HEK293T (cell line): ENCODE measurements around the gene ASB18.

Experiments used
- ARNT ChIP-seq: fragments of 450-650 bp; IDR thresholded peaks from 2 replicates; pipeline ENCODE4 v1.6.1; 2017; ENCODE audit warnings: mild to moderate bottlenecking
- BHLHE40 ChIP-seq: fragments of 450-650 bp; IDR thresholded peaks from 2 replicates; pipeline ENCODE4 v1.6.1; 2016; ENCODE audit warnings: mild to moderate bottlenecking, moderate library complexity, borderline replicate concordance
- ELF4 ChIP-seq: fragments of 450-650 bp; IDR thresholded peaks from 2 replicates; pipeline ENCODE4 v1.6.1; 2017; ENCODE audit warnings: antibody characterized with exemption
- FOXA1 ChIP-seq: fragments of 450-650 bp; IDR thresholded peaks from 2 replicates; pipeline ENCODE4 v1.6.1; 2016; ENCODE audit warnings: mild to moderate bottlenecking
- HDGF ChIP-seq: fragments of 450-650 bp; IDR thresholded peaks from 2 replicates; pipeline ENCODE4 v1.6.1; 2017; ENCODE audit warnings: antibody characterized with exemption, borderline replicate concordance
- LEF1 ChIP-seq: fragments of 450-650 bp; IDR thresholded peaks from 2 replicates; pipeline ENCODE4 v1.6.1; 2017; ENCODE audit warnings: mild to moderate bottlenecking, borderline replicate concordance
- NFRKB ChIP-seq: fragments of 450-650 bp; IDR thresholded peaks from 2 replicates; pipeline ENCODE4 v1.6.1; 2016; ENCODE audit warnings: mild to moderate bottlenecking, moderate library complexity
- SP1 ChIP-seq: fragments of 450-650 bp; IDR thresholded peaks from 2 replicates; pipeline ENCODE4 v1.6.1; 2017
- SUZ12 ChIP-seq: fragments of 450-650 bp; IDR thresholded peaks from 2 replicates; pipeline ENCODE4 v1.6.1; 2016; ENCODE audit warnings: mild to moderate bottlenecking
- ZNF384 ChIP-seq: fragments of 450-650 bp; IDR thresholded peaks from 2 replicates; pipeline ENCODE4 v1.6.1; 2016

DNA sequence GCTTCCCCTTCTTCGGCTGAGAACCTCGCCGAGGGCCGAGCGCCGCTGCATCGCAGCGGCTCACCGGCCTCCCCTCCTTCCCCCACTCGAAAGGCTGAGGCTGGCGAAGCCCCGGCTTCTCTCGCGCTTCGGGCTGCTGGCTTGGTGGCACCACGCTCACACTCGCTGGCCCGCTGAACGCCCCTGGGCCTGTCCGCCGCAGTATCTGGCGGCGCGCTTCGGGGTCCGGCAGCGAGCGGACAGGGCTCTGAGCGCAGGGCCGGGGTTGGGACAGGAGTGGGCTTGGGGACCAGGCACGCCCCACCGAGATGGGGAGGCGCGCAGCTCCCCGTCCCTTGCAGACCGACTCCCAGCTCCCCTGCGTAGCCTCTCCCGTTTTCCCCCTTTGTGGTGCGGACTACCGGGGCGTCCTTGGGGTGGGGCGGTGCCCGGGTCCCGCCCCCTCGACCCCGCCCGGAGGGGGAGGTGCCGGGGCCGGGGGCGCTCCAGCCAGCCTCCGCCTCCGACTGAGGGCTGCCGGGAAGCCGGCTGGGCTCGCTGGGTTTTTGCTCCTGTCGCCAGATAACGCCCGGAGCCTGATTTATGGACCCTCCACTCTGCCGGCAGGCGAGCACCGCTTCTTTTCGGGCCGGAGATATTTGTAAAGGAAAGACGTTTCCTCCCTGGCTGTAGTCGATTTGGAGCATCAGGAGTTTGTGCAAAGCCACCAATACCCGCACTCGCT, 99.8 kb downstream of the ASB18 start:
- TF ChIP-seq SUZ12 (no peak), ARNT (no peak), ZNF384 (no peak), BHLHE40 (no peak), SP1 (no peak), HDGF (no peak), NFRKB (no peak), FOXA1 (no peak), ELF4 (no peak), LEF1 (no peak)
